ENCODE measurements around the gene HTRA1.

DNA sequence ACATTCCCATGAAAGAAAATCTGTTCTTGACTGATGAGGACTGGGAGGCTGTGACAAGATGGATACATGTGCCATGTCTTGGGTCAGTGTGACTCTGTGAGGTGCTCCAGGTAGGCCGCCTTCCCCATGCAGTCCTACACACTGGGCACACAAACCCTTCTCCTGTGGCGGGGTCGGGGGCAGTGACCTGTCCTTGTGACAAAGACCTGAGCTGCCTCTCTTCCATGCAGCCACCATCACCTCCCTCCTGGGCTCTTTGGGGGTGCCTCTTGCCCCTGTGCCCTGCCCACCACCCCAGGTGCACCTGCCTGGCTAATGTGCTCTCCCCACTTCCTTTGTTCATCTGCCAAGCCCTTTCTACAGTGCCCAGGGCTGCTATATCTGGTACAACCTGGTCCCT, 63.5 kb downstream of the HTRA1 start:
- TF ChIP-seq CTCF (IDR thresholded peaks at IDR 0.05) (no peak), POLR2A (IDR thresholded peaks at IDR 0.05) (no peak)

All from testis (tissue), 2 donors.